HG03575 (cell line): Measurements from ENCODE around the gene CMSS1.
A peak's percentile ranks its signal among the peaks of the same experiment; 100 is the strongest.

Source experiments
- ATAC-seq: cut with Tn5 transposase; IDR thresholded peaks from one replicate; pipeline ENCODE4 v1.9.1; 2021; ENCODE audit not compliant: unreplicated experiment, insufficient number of reproducible peaks, low FRiP score; ENCODE audit errors: extremely low read depth

CMSS1 gene

DNA sequence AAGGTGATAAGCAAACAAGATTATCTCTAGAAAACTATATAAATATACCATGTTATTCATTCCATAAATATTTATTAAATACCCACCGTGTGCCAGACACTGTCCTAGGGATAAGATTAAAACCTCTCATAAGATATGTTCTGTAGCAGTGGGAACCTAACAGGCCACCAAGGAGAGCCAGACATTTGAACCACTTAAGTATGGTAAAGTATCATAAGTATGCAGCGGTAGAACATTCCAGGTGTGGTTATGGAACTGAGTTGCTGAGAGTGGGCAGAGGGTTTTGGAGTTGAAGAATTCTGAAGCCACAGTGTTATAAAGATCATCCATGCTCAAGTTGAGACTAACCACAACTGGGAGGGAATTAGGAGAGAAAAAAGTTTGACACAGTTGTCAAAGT, 282.0 kb downstream of the CMSS1 start:
- no peak for ATAC-seq

DNA sequence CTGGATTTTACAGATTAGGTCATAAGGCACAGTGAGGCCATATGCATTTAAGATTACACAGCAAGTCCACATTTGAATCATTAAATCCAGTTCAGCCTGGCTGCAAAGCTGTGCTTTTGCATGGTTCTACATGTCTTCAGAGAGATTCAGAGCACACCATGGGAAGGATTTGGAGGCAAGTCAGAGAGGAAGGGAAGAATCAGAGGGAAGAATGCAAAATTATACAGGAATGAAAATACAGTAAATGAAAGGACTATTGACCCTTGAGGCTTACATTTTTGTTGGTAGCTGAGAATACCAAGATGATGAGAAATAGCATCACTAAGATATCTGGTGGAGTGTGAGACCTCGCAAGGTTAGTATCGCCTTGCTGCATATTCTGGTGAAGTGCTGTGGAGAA, 282.8 kb downstream of the CMSS1 start:
- no peak for ATAC-seq

DNA sequence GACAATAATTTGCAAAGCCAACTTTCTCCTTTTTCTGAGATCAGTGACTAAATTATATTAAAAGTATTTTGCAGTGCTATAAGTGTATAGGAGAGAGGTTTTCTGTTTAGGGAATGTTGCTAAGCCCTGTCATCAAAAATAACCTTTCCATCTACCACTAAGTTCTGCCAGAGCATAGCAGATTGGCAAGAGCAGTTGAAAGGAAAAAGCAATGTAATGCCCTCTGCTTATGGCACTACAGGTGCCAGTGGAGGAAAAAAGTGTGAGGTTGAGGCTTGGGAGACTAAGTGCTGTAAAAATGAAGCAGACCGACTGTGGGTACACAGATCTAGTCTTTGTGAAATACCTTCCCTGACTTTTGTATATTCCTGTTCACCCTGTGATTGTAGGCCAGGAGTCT, 285.1 kb downstream of the CMSS1 start:
- no peak for ATAC-seq

DNA sequence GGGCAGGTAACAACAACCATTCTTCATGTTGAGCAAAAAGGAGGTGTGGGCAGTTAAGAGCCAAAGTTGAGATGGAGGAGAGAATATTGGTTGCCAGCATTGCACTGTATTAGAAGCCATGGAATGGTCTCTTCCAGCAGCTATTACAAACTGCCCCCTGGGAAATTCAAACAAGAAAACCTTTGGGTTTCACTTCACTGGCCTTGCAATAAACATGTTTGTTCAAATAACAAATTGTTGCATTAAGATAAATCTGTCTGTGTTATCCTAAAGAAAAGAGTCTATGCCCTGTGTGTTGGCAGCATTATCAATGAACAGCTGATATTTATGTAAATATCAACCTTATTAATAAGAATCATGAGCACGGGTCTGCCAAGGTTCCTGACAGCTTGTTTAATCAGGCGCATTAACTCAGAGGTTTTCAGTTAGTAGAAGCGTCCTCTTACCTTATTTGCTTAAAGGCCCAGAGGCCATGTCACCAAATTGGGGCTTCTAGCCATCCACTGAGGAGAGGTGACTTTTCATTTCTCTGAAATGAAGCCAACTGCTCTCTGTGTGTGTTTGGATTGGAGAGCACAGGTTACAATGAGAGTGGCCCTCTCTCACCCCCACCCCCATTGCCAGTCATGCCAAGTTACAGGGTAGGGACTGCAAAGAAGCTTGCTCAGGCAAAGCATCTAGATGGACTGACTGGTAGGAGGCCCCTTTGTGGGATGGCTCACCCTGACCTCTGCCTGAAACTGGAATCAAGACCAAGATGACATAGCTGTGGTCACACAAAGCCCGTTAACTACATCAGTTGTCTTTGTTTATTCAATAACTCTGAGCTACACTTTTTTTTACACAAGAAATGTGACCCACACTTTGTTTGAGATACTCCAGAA, 286.1 kb downstream of the CMSS1 start:
- peak; percentile 46 for ATAC-seq

DNA sequence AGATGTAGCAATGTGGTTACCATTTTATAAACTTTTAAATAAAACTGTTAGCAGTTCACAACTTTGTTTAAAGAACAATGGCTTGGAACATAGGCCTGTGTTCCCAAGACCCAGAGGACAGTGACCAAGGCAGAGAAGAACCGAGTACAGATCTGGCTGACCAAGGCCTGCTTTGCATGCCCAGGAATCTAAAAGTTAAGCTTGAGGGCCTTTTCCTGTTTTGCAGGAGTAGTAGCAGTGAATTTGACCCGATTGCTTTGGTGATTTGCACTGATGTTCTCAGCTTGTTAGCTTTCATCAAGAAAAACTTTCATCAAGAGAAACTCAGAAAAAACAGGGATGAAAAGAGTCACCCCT, 286.8 kb downstream of the CMSS1 start:
- no peak for ATAC-seq

DNA sequence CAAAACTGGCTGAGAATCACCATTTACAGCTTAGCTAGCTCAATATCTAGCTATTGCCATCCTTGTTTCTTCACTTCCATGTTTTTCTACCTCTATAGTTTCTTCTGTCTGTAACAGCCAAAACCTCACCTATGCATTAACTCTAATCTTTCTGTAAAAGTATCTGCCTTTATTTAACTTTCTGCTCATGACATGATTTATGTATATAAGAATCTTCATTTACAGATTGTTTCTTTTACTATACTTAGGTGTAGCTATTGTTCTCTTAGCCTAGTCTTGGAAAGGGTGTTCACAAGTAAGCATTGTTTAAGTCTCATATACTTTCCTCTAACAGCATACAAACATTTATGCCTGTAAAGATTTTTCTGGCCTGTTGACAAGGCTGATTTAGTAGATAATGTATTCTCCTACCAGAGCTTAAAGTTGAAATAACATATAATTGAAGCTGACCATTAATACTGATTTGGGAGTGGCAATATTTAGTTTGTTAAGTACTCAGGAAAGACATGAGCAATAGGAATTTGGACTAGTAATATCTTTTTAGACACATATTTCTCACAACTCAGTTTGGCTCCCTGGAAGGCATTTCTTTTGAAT, 287.3 kb downstream of the CMSS1 start:
- ATAC-seq = no peak

DNA sequence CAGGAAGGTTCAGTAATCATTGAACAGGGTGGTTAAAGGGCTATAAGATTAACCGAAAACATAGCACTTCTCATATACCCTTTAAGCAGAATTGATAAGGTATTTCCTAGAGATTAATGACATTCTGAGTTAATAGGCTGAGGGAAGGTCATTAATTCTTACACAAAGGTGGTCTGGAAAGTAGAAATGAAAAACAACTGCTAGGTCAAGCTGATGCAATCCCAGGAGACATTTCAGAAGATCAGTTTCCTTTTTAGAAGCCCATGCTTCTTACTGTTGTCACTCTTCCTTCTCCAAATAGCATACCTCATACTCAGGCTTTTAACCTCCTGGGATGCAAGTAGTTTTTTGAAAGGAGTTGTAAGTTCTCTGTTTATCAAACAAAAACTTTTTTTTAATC, 287.8 kb downstream of the CMSS1 start:
- no peak for ATAC-seq

DNA sequence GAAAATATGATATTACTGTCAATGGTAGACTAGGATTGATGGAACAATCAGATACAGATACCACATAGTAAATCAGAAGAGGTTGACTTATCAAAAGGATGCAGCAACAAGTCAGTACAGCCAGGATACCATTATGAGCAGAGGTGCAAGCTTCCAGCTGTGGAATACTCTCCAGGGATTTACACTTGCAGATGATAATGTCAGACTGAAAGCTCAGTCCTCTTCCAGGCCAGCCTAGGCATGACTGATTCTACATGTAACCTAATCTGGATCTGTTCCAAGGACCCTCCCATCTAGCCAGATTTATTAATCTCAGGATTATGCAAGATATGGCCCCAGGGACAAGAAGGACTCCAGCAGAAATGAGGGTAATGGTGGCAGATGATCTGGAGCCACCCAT, 288.4 kb downstream of the CMSS1 start:
- ATAC-seq = no peak

DNA sequence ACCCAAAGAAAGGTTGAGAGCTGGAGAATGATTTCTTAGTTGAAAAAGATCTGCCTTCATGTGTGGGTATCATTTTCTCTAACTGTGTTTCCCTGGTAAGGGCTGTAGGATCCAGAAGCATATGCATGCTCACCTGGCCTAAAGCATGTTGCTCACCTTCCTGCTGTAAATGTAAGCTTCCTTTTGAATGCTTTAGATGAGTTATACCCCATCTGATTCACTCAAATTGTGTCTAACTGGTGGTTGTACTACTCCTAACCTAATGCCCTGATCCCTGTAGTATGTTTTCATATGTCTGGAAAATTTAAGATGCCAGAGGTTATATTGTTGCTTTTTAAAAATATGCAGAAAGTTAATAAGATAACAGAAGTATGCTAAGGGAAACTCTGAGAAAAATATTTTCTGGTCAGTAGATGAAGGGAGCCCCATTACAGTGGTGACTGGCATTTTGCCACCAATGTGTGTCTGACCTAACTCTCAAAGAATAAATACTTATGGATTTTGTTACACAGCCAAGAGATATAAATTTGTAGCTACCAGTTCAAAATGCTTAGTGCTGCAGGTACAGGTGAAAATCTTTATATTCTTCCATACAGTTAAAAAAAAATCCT, 289.0 kb downstream of the CMSS1 start:
- ATAC-seq = no peak

DNA sequence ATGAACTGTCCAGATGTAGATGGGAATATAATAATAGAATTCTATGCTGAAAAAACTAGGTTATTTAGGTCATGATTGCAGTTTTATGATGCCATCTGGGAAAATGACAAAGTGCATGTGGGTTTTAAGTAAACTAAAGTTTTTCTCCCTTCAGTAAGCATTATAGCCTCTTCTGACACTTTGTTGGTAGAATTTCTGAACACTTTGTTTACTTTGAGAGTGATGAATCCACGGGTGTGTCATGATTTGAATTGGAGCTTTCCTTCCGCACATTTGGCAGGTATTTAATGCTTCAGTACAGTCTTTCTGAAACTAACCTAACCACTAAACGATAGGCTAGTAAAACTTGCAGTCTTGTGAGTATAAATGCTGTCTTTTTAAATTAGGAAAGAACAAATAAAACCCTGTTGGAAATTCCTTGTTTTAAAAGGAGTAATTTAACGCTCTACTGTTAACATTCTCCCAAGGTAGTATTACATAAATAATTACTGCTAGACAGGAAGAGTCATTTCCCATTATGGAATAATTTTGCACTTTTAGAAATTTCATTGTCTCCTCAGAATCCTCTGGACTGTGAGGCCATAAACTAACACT, 289.7 kb downstream of the CMSS1 start:
- no peak for ATAC-seq

DNA sequence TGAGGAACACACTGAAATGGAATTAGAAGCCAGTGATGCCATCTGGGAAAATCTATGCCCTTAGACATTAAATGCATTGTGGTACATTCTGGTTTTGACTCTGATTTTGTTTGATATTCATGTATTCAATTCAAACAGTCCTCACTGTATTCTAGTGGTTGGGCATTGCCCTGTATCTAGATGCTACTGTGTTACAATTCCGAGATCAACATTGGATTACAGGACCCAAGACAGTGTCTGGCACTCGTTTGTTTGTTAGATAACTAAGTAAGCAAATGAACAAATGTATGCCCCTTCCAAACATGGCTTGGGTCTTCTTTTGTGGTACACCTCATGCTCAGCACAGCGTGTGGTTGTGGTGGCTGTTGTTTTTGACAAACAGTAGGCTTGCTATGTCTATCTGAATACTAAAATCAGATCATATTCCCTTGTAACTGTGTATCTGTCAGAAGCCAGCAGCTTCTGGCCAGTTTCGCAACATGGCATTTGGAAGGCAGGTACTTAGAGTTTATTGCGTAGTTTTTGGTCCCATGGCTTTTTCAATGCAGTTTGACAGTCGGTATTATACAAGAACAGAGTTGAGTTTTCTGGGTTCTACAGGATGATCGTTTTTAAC, 290.9 kb downstream of the CMSS1 start:
- no peak for ATAC-seq

DNA sequence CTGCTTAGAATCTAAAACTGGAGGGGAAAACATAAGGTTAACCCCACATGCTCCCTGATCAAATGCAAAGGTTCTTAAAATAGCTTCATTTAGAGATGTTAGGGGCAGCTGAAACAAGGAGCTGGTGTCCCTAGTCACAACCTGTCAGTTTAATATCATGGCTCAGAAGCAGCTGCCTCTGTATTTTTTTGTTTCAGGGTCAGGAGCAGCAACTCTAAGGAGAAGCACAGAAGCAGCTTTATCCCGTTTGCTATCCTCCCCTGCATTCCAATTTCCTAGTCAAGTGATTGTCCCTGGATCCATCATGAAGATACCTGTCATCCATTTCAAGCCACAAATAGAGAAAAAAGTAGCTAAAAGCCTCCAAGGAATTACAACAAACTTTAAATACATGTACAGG, 292.5 kb downstream of the CMSS1 start:
- ATAC-seq = no peak

DNA sequence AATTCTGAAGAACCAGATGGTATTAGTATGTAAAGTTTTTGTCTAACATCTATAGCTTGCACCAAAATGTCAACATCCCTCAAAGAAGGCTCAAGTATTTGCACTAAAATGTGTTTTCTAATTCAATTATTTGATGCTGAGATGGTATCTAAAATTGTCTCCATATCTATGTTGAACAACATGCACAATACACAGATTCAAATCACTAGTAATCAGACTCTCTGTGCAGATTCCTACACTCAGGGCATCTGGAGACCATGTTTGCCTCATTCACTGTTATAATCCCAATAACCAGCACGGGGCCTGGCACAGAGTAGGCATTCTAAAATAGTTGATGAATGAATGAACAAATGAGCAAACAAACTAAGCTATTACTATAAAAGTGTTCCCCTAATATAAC, 294.1 kb downstream of the CMSS1 start:
- no peak for ATAC-seq

DNA sequence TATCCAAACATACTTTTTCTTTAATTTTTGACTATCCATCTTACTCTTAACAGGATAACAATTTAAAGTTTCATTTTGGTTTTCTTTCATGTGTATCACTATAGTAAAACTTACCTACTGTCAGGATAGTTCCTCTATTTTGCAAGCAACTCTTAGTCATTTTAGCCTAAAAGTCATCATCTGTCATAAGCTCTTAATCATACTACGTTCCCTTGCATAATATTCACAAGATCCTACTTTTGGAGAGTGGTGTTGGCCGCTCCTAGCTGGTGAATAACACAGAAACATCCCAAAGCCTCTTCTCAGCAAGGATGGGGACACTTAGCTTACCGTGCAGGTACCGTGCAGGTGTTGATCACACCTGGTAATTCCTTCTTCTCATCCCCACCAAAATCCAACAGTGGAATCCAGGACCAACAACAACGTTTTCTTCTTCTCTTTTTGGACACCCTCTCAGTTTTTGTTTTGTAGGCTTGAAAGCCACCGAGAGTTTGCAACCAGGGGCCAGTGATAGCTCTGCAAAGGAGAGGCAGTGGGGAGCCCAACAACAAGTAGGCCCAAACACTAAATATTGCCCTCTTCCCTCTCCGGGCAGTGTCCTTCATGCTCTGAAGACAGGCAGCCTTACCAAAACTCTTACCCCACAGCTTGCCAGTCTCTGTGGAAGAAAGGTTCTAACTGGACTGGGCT, 296.2 kb downstream of the CMSS1 start:
- ATAC-seq = no peak

DNA sequence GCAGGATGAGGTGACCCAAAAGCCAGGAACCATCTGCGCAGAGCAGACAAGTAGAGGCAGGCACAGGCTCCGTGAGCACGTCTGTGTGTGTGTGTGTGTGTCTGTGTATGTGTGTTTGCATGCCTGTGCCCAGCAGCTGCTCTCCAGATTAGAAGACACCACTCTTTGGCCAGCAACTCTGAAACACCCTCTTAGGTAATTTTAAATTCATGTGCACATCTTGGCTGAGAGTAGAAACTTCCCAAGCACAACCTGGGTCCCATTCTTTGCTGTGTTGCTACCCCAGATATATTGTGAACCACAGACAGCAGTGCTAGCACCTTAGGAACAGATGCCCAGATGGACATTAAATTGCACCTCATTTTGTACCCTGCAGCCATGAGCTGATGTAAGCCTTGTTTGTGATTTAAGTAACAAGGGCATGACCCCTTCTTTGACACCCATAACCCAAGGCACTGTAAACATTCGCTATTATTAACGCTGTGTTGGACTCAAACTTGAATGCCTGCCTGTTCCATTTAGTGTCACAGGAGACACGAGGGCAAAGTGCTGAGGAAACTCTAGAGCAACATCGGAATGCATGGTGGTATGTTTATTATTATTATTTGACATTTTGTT, 296.9 kb downstream of the CMSS1 start, which contains the start of gene FILIP1L:
TSS of gene FILIP1L (minus strand) at position 89 of the 618 bp plus-strand sequence.
- ATAC-seq = no peak

DNA sequence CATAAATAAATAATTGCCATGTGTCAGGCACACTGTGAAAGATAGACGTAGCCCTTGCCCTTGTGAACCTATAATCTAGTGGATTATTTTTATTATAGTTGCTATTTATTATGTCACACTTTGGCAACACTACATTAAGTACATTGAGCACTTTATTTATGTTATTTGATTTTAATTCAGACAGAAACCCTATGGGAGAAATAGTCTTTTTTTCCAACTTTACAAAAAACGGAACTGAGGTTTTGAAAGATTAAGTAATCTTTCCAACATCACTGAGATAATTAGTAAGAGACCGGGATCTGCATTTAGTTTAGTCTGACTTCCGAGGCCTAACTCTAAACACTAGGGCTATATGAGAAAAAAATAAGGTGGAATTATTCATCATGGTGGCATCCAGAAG, 299.4 kb downstream of the CMSS1 start:
- ATAC-seq = no peak

DNA sequence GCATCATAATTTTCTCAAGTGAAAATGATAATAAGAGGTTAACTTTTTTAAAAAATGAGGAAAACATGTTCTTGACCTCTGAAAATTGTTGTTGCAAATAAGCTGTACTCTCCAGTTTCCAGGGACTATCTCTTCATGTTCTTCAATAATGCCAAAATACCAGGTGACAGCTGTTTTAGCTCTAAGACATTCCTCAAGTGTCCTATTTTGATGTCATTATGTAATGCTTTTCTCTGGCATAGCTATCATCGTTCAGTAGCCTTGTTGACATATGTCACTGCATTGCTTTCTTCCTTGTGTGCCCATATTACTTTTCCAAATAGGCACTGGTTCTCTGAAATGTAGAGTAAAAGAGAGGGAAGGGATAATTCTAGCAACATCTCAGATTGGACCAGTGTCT, 302.4 kb downstream of the CMSS1 start:
- ATAC-seq = no peak

DNA sequence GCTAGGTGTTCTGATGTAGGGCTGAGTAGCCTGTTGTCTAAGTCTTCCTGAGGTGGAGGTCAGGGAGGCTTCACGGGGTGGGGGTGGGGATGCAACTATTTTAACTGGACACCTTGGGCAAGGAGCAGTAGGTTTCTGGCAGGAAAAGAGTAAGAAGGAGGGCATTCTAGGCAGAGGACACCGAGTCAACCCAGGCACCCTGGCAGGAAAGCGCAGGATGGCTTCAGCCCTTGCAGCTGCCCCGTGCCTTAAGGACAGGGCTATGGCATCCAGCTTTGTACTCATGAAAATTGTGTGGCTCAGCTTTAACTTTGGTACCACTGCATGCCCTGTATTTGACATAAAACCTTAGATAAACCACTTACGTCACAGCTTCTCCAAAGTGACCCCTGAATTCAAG, 303.0 kb downstream of the CMSS1 start:
- no peak for ATAC-seq

DNA sequence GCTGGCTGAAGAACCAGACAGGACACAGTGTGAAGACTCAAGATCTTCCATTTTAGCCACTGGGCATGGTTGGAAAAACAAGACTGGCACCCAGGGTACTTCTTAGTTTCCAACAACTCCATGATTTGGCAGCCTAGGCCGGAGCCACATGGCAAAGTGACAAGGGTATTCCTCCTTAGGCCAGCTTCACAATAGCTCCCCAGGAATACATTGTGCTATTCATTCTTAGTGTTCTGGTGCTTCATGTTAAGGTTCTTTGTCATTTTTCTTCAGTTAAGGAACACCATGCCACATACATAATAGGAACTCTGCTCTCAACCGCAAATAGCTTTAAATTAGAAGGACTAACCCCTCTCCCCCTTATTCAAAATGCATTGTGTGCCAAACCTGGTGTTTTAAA, 304.7 kb downstream of the CMSS1 start:
- ATAC-seq = no peak
